IMR-90 (cell line): ENCODE data around the gene CAMTA1. TPM values are rescaled to one million over a fixed set of nuclear protein-coding genes. Genes with fewer than 3 reads are reported as not detected.

Experiments used
- ATAC-seq: fragments of 200-7000 bp; cut with Tn5 transposase; 2 replicates; pipeline ENCODE4 v1.9.1; 2020; ENCODE audit warnings: low read depth, mild to moderate bottlenecking, moderate library complexity
- BruUV-seq: library from RNA; stranded (reverse); fragments of 400-500 nt; replicated peaks from 2 replicates; lab custom pipeline; 2021; lab: Mats Ljungman, UMichigan
- CTCF ChIA-PET: fragments of 300-600 bp; formaldehyde crosslinking; extraction: SDS; loops from one replicate; lab custom pipeline; 2021; ENCODE audit warnings: antibody characterized with exemption; lab: Yijun Ruan, JAX
- POLR2A ChIA-PET: fragments of 300-600 bp; sonication (Branson Sonifier 250); formaldehyde crosslinking; loops from one replicate; lab custom pipeline; 2022; ENCODE audit warnings: antibody characterized with exemption; ENCODE audit not compliant: unreplicated experiment; lab: Charles Lee
- DNase-seq: peaks from one replicate; pipeline ENCODE4 v3.0.0; 2013
- H2AFZ ChIP-seq: replicated peaks from 2 replicates; pipeline ENCODE3; 2013; ENCODE audit warnings: low read length, mild to moderate bottlenecking; ENCODE audit not compliant: poor library complexity
- H2AK5ac ChIP-seq: 2 replicates; pipeline ENCODE4 v1.6.1; 2013; ENCODE audit warnings: low read depth, low read length, inconsistent platforms
- H2AK9ac ChIP-seq: replicated peaks from 2 replicates; pipeline ENCODE3; 2013; ENCODE audit warnings: mild to moderate bottlenecking, low read depth, low read length, moderate library complexity; ENCODE audit not compliant: poor library complexity
- H2BK120ac ChIP-seq: 2 replicates; pipeline ENCODE4 v1.6.1; 2013; ENCODE audit warnings: low read depth, low read length, inconsistent platforms
- H2BK15ac ChIP-seq: 3 replicates; pipeline ENCODE4 v1.6.1; 2013; ENCODE audit warnings: low read depth, low read length, inconsistent platforms
- H2BK20ac ChIP-seq: 2 replicates; pipeline ENCODE4 v1.6.1; 2013; ENCODE audit warnings: low read depth, mild to moderate bottlenecking, inconsistent platforms, low read length, moderate library complexity
- H2BK5ac ChIP-seq: 2 replicates; pipeline ENCODE4 v1.6.1; 2013; ENCODE audit warnings: mild to moderate bottlenecking, low read depth, low read length, inconsistent platforms; ENCODE audit not compliant: poor library complexity, severe bottlenecking
- H3K14ac ChIP-seq: replicated peaks from 2 replicates; pipeline ENCODE4 v1.6.1; 2013; ENCODE audit warnings: low read depth, low read length, inconsistent platforms
- H3K18ac ChIP-seq: 2 replicates; pipeline ENCODE4 v1.6.1; 2013; ENCODE audit warnings: low read depth, low read length, control low read depth
- H3K23ac ChIP-seq: 2 replicates; pipeline ENCODE4 v1.6.1; 2013; ENCODE audit warnings: low read depth, low read length, inconsistent platforms
- H3K27ac ChIP-seq: 2 replicates; pipeline ENCODE4 v1.5.1; 2013; ENCODE audit warnings: mild to moderate bottlenecking, control low read depth, low read length; ENCODE audit not compliant: insufficient read depth
- H3K27me3 ChIP-seq: 2 replicates; pipeline ENCODE4 v1.6.1; 2013; ENCODE audit warnings: low read length; ENCODE audit not compliant: control insufficient read depth, insufficient read depth
- H3K36me3 ChIP-seq: 2 replicates; pipeline ENCODE4 v1.6.1; 2013; ENCODE audit warnings: low read length, mixed read lengths; ENCODE audit not compliant: control insufficient read depth, insufficient read depth
- H3K4ac ChIP-seq: 2 replicates; pipeline ENCODE4 v1.6.1; 2013; ENCODE audit warnings: low read depth, low read length, inconsistent platforms
- H3K4me1 ChIP-seq: 2 replicates; pipeline ENCODE4 v1.6.1; 2013; ENCODE audit warnings: low read length, mixed read lengths; ENCODE audit not compliant: control insufficient read depth, insufficient read depth
- H3K4me2 ChIP-seq: 2 replicates; pipeline ENCODE4 v1.6.1; 2013; ENCODE audit warnings: low read depth, mild to moderate bottlenecking, control low read depth, low read length, moderate library complexity
- H3K4me3 ChIP-seq: 2 replicates; pipeline ENCODE4 v1.5.1; 2013; ENCODE audit warnings: low read depth, mild to moderate bottlenecking, control low read depth, low read length, moderate library complexity; ENCODE audit not compliant: insufficient read depth
- H3K56ac ChIP-seq: 2 replicates; pipeline ENCODE4 v1.6.1; 2013; ENCODE audit warnings: low read length, inconsistent platforms; ENCODE audit not compliant: insufficient read depth; ENCODE audit errors: extremely low read depth
- H3K79me1 ChIP-seq, 2 experiments: 2 replicates each; pipeline ENCODE4 v1.6.1; 2013; ENCODE audit warnings: low read length in 2 of 2, inconsistent platforms in 1 of 2, low read depth in 1 of 2
- H3K9ac ChIP-seq: 2 replicates; pipeline ENCODE4 v1.6.1; 2013; ENCODE audit warnings: low read depth, low read length, control low read depth
- H3K9me1 ChIP-seq: 2 replicates; pipeline ENCODE4 v1.6.1; 2013; ENCODE audit warnings: low read length, inconsistent platforms; ENCODE audit not compliant: insufficient read depth
- H3K9me3 ChIP-seq: 2 replicates; pipeline ENCODE4 v1.6.1; 2013; ENCODE audit warnings: low read length; ENCODE audit not compliant: control insufficient read depth, insufficient read depth
- H4K20me1 ChIP-seq: 2 replicates; pipeline ENCODE4 v1.6.1; 2013; ENCODE audit warnings: low read length, inconsistent platforms; ENCODE audit not compliant: insufficient read depth
- H4K5ac ChIP-seq: 2 replicates; pipeline ENCODE4 v1.6.1; 2013; ENCODE audit warnings: mild to moderate bottlenecking, low read depth, low read length, control low read depth
- H4K8ac ChIP-seq, 2 experiments: 2 replicates each; pipeline ENCODE4 v1.6.1; 2013; ENCODE audit warnings: low read depth in 2 of 2, low read length in 2 of 2, control low read depth in 1 of 2, inconsistent platforms in 1 of 2
- H4K91ac ChIP-seq: 2 replicates; pipeline ENCODE4 v1.6.1; 2013; ENCODE audit warnings: low read depth, low read length, inconsistent platforms; ENCODE audit not compliant: insufficient read depth
- BHLHE40 ChIP-seq: fragments of 150-350 bp; IDR thresholded peaks from 2 replicates; pipeline ENCODE4 v1.6.1; 2016; ENCODE audit warnings: mild to moderate bottlenecking, low read depth, low read length
- CEBPB ChIP-seq: IDR thresholded peaks from 2 replicates; pipeline ENCODE4 v1.6.1; 2012; ENCODE audit warnings: low read depth, low read length, improper control_type of control experiment
- CHD1 ChIP-seq: IDR thresholded peaks from 2 replicates; pipeline ENCODE4 v1.6.1; 2012; ENCODE audit warnings: low read depth, low read length, improper control_type of control experiment
- FOS ChIP-seq: fragments of 150-350 bp; IDR thresholded peaks from 2 replicates; pipeline ENCODE4 v1.6.1; 2016; ENCODE audit warnings: low read depth, low read length
- MAFK ChIP-seq: IDR thresholded peaks from 2 replicates; pipeline ENCODE4 v1.6.1; 2012; ENCODE audit warnings: low read depth, low read length, improper control_type of control experiment
- MAZ ChIP-seq: IDR thresholded peaks from 2 replicates; pipeline ENCODE4 v1.6.1; 2012; ENCODE audit warnings: low read depth, mild to moderate bottlenecking, low read length, improper control_type of control experiment, moderate library complexity, borderline replicate concordance
- MXI1 ChIP-seq: IDR thresholded peaks from 2 replicates; pipeline ENCODE4 v1.6.1; 2012; ENCODE audit warnings: low read depth, mild to moderate bottlenecking, low read length, moderate library complexity, borderline replicate concordance
- NFE2L2 ChIP-seq: fragments of 150-350 bp; IDR thresholded peaks from 2 replicates; pipeline ENCODE4 v1.6.1; 2016; ENCODE audit warnings: low read depth, mild to moderate bottlenecking, low read length
- RAD21 ChIP-seq: IDR thresholded peaks from 2 replicates; pipeline ENCODE4 v1.6.1; 2012; ENCODE audit warnings: low read length, improper control_type of control experiment
- RCOR1 ChIP-seq: IDR thresholded peaks from 2 replicates; pipeline ENCODE4 v1.6.1; 2012; ENCODE audit warnings: mild to moderate bottlenecking, low read length, improper control_type of control experiment; ENCODE audit not compliant: insufficient replicate concordance
- RFX5 ChIP-seq: IDR thresholded peaks from 2 replicates; pipeline ENCODE4 v1.8.0; 2012; ENCODE audit warnings: low read depth, mild to moderate bottlenecking, low read length, moderate library complexity
- WGBS, 2 experiments: methylation state at CpG; one replicate each; pipeline versions ENCODE4 v1.1.5 to v1.1.7; 2013; ENCODE audit warnings: missing lambda C conversion rate in 2 of 2; ENCODE audit not compliant: insufficient read length in 1 of 2; ENCODE audit errors: extremely low coverage in 2 of 2; 5-methylcytosine and 5-hydroxymethylcytosine counted together
- dilution Hi-C: fragments of 300-500 bp; cut with HindIII; formaldehyde crosslinking; loops from one replicate; pipeline ENCODE4 v1.14.3; 2018; ENCODE audit warnings: low sequenced_read_pairs; ENCODE audit not compliant: unreplicated experiment
- in situ Hi-C: fragments of 300-500 bp; cut with MboI; formaldehyde crosslinking; loops from 3 replicates; pipeline ENCODE4 v1.14.3; 2019; ENCODE audit warnings: low sequenced_read_pairs, inconsistent platforms, mixed read lengths
- intact Hi-C: fragments of 100-400 bp; cut with micrococcal nuclease; formaldehyde crosslinking; loops from 2 replicates; pipeline ENCODE4 v1.10.0; 2022
- polyA plus RNA-seq, 3 experiments: library from polyadenylated mRNA; depleted of rRNA; stranded (reverse); fragments of >200 nt; gene quantifications; 2 replicates each; pipeline ENCODE4 v1.2.3, GENCODE V29; 2012; ENCODE audit warnings: low replicate concordance in 1 of 3
- total RNA-seq: library from RNA; depleted of rRNA; stranded (reverse); fragments of >200 nt; gene quantifications from 2 replicates; pipeline ENCODE4 v1.2.3, GENCODE V29; 2012
- TF ChIP-seq, protein P1 (sequence below): conservative IDR thresholded peaks from 2 replicates; pipeline ENCODE4 v1.5.1; 2012; ENCODE audit warnings: mild to moderate bottlenecking, low read depth, low read length, improper control_type of control experiment
- TF ChIP-seq, protein P2 (sequence below): fragments of 150-350 bp; IDR thresholded peaks from 2 replicates; pipeline ENCODE4 v1.6.1; 2016; ENCODE audit warnings: low read depth, mild to moderate bottlenecking, low read length, moderate library complexity, borderline replicate concordance
- TF ChIP-seq, protein P3 (sequence below): fragments of 150-350 bp; IDR thresholded peaks from 2 replicates; pipeline ENCODE4 v1.6.1; 2017; ENCODE audit warnings: mild to moderate bottlenecking, antibody characterized with exemption, low read length, low read depth

CAMTA1 gene
- total and polyA plus RNA-seq, 2 of the 4 experiments (the other 2 are of a cell fraction), result 35.5 to 74.3 TPM

DNA sequence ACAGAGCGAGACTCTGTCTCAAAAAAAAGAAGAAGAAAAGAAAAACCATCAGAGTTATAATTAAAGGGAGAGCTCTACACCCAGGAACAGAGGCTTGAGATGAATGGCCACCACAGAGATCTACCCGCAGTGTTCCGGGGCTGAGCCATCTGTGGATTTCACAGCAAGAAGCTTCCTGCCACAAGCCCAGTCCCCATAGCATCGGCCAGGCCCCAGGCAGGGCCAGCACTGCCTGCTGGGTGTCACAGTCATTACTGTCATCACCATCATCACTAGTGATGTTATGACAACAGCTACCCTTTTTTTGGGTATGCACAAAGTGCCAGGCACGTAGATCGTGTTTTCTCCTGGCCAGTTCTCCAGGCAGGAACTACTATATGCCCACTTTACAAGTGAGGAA, 874.3 kb downstream of the CAMTA1 start:
- BruUV-seq, result no TSS peak
- CTCF ChIA-PET, result interaction anchor here (1.4 kb wide), 1 partner anchor 10 kb away, joined by 5 read pairs; no protein-coding TSS in a partner anchor

More for the DNA sequence above, 874.3 kb downstream of the CAMTA1 start:
- no peak overlapping the region for H3K27ac ChIP-seq
- dilution Hi-C loops (no loop called here), intact Hi-C loops (no loop called here), in situ Hi-C loops (loop anchor here (25.0 kb wide), 1 partner anchor 653 kb away; the partner anchor contains the start of gene SLC45A1)
- no peaks in the 10 kb centered on the region for H3K9me3 ChIP-seq
- no peak overlapping the region for H3K23ac ChIP-seq
- H3K4me3 ChIP-seq, result no peak overlapping the region
- H4K91ac ChIP-seq, result no peak overlapping the region
- no peak overlapping the region for H2AK5ac ChIP-seq
- no peak overlapping the region for H2BK15ac ChIP-seq
- H3K9ac ChIP-seq, result no peak overlapping the region
- H3K56ac ChIP-seq, result no peak overlapping the region
- H3K14ac ChIP-seq, result no peak overlapping the region
- no peaks in the 10 kb centered on the region for H3K4me1 ChIP-seq
- no peak overlapping the region for H3K4ac ChIP-seq
- no peak overlapping the region for H3K4me2 ChIP-seq
- POLR2A ChIA-PET, result no interaction called here
- H4K8ac ChIP-seq, result no peak overlapping the region
- no peaks in the 10 kb centered on the region for H3K36me3 ChIP-seq
- H3K9me1 ChIP-seq, result no peaks in the 10 kb centered on the region
- TF ChIP-seq, protein P1, sequence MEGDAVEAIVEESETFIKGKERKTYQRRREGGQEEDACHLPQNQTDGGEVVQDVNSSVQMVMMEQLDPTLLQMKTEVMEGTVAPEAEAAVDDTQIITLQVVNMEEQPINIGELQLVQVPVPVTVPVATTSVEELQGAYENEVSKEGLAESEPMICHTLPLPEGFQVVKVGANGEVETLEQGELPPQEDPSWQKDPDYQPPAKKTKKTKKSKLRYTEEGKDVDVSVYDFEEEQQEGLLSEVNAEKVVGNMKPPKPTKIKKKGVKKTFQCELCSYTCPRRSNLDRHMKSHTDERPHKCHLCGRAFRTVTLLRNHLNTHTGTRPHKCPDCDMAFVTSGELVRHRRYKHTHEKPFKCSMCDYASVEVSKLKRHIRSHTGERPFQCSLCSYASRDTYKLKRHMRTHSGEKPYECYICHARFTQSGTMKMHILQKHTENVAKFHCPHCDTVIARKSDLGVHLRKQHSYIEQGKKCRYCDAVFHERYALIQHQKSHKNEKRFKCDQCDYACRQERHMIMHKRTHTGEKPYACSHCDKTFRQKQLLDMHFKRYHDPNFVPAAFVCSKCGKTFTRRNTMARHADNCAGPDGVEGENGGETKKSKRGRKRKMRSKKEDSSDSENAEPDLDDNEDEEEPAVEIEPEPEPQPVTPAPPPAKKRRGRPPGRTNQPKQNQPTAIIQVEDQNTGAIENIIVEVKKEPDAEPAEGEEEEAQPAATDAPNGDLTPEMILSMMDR, result no peak
- TF ChIP-seq MAFK (no peak), RCOR1 (no peak), MAZ (no peak), RFX5 (no peak), MXI1 (no peak), FOS (no peak), RAD21 (no peak), CEBPB (no peak), NFE2L2 (no peak), CHD1 (no peak), BHLHE40 (no peak)
- TF ChIP-seq, protein P2, sequence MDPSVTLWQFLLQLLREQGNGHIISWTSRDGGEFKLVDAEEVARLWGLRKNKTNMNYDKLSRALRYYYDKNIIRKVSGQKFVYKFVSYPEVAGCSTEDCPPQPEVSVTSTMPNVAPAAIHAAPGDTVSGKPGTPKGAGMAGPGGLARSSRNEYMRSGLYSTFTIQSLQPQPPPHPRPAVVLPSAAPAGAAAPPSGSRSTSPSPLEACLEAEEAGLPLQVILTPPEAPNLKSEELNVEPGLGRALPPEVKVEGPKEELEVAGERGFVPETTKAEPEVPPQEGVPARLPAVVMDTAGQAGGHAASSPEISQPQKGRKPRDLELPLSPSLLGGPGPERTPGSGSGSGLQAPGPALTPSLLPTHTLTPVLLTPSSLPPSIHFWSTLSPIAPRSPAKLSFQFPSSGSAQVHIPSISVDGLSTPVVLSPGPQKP, result no peak
- TF ChIP-seq, protein P3, sequence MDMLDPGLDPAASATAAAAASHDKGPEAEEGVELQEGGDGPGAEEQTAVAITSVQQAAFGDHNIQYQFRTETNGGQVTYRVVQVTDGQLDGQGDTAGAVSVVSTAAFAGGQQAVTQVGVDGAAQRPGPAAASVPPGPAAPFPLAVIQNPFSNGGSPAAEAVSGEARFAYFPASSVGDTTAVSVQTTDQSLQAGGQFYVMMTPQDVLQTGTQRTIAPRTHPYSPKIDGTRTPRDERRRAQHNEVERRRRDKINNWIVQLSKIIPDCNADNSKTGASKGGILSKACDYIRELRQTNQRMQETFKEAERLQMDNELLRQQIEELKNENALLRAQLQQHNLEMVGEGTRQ, result no peak
- H2AK9ac ChIP-seq, result no peak overlapping the region
- H3K18ac ChIP-seq, result no peak overlapping the region
- no peaks in the 10 kb centered on the region for H4K20me1 ChIP-seq
- H2BK5ac ChIP-seq, result no peak overlapping the region
- no peak overlapping the region for H2BK120ac ChIP-seq
- DNase-seq (no peak), ATAC-seq (no peak)
- no peak overlapping the region for H2AFZ ChIP-seq
- no CpG with 5 or more reads among the region's 6 CpGs for WGBS, 2 experiments
- H3K27me3 ChIP-seq, result peaks cover 22% of the 10 kb centered on the region
- H2BK20ac ChIP-seq, result no peak overlapping the region
- no peak overlapping the region for H4K5ac ChIP-seq
- no peaks in the 10 kb centered on the region for H3K79me1 ChIP-seq
